AG09309 (cell line): ENCODE data around the gene SLC5A12.

ENCODE experiments used
- DNase-seq: peaks from one replicate; pipeline ENCODE4 v3.0.0-alpha.2; 2010; ENCODE audit warnings: low read depth
- H3K4me3 ChIP-seq: 2 replicates; pipeline ENCODE4 v1.5.1; 2011; ENCODE audit warnings: mild to moderate bottlenecking, low read depth, low read length, moderate library complexity; ENCODE audit not compliant: control insufficient read depth
- TF ChIP-seq, protein P1 (sequence below): IDR thresholded peaks from 2 replicates; pipeline ENCODE4 v1.5.1; 2011; ENCODE audit warnings: mild to moderate bottlenecking, low read depth, low read length, inconsistent platforms; ENCODE audit not compliant: insufficient read depth, control insufficient read depth; ENCODE audit errors: missing control alignments

Gene SLC5A12

DNA sequence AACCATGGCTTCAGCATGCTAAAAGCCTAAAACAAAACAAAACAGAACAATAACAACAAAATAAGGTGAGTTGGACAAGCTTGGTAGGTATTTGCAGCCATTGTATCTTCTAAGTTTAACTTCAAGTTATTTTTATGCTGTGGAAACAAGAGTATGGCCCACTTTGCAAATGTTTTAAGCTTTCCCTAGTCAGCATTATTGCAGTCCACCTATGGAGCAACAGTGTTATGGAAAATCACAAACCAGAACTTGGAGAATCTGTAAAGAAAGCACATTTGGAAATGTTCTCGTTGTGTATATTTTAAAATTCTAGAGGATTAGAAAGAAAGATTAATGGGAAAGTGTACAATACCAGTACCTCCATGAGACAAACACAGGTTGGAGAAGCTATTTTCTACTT, 7.4 kb upstream of the SLC5A12 start:
- no peak for DNase-seq
- TF ChIP-seq, protein P1, sequence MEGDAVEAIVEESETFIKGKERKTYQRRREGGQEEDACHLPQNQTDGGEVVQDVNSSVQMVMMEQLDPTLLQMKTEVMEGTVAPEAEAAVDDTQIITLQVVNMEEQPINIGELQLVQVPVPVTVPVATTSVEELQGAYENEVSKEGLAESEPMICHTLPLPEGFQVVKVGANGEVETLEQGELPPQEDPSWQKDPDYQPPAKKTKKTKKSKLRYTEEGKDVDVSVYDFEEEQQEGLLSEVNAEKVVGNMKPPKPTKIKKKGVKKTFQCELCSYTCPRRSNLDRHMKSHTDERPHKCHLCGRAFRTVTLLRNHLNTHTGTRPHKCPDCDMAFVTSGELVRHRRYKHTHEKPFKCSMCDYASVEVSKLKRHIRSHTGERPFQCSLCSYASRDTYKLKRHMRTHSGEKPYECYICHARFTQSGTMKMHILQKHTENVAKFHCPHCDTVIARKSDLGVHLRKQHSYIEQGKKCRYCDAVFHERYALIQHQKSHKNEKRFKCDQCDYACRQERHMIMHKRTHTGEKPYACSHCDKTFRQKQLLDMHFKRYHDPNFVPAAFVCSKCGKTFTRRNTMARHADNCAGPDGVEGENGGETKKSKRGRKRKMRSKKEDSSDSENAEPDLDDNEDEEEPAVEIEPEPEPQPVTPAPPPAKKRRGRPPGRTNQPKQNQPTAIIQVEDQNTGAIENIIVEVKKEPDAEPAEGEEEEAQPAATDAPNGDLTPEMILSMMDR, result no peak

DNA sequence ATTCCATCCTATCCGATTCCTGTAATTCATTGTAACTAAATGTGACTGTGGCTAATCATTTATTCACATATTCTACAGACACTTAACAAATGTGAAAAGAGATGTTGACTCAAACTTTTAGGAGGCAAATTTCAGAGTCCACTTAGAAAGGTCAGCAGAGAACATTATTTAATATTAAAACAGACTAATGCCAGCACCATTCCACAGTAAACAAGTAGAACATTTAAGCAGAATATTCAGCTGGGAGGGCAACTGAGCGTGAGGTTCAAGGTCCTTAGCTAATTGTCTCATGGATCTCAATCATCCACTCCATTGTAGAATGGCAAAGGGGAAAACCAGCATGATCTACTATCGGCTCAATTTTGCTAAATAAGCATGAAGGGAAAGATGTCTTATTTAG, 5.1 kb upstream of the SLC5A12 start:
- DNase-seq, result no peak
- TF ChIP-seq, protein P1, result no peak
- no peak overlapping the region for H3K4me3 ChIP-seq

More for the DNA sequence above, 7.4 kb upstream of the SLC5A12 start:
- no peak overlapping the region for H3K4me3 ChIP-seq

DNA sequence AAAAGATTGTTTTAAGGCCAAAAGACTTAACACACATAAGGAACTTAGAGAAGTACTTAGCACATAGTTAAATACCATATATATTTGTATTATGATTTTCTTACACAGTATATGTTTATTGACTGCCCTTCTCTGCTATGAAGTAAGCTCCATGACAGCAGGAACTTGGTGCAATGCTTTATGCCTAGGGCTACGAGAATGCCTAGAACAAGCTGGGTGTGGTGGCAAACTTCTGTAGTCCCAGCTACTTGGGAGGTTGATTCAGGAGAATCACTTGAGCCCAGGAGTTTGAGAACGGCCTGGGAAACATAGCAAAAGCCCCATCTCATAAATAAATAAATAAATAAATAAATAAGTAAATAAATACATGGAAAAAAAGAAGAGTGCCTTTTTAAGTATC, 1.9 kb downstream of the SLC5A12 start:
- TF ChIP-seq, protein P1, result no peak
- no peak overlapping the region for H3K4me3 ChIP-seq
- no peak for DNase-seq

GRCh38 chr11:26719289-26719973, 2.4 kb downstream of the SLC5A12 start:
- DNase-seq, result no peak
- TF ChIP-seq, protein P1, result no peak
- H3K4me3 ChIP-seq, result no peak overlapping the region

- DNase-seq, result no peak
- TF ChIP-seq, protein P1, result no peak
- no peak overlapping the region for H3K4me3 ChIP-seq
Measured at GRCh38 chr11:26717771-26718170, 4.1 kb downstream of the SLC5A12 start.

- TF ChIP-seq, protein P1, result no peak
- no peak for DNase-seq
- no peak overlapping the region for H3K4me3 ChIP-seq
Measured at GRCh38 chr11:26715133-26715532, 6.7 kb downstream of the SLC5A12 start.

DNA sequence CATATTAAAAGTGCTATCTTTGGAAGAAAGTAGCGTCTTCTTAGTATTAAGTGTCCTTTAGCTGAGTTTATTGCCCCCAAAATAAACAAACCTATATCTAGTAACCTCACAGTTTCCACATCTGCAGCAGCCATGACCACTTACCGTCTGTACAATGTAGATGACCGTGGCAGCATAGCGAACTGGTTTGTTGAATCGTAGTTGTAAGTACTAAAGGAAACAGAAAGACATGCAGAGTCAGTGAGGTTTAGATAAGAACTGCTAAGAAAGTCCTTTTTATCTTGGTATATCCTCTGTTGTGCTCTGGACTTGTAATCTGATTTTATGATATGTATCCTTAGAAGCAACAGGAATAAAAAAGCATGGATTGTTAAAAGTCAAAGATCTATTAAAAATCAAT, 9.4 kb downstream of the SLC5A12 start:
- TF ChIP-seq, protein P1, result no peak
- no peak overlapping the region for H3K4me3 ChIP-seq
- no peak for DNase-seq
